IMR-90 (cell line): ENCODE results near the gene LRRC40. TPM values are rescaled to one million over a fixed set of nuclear protein-coding genes. Genes with fewer than 3 reads are reported as not detected.

Source experiments
- ATAC-seq: fragments of 200-7000 bp; cut with Tn5 transposase; 2 replicates; pipeline ENCODE4 v1.9.1; 2020; ENCODE audit warnings: low read depth, mild to moderate bottlenecking, moderate library complexity
- BruUV-seq: library from RNA; stranded (reverse); fragments of 400-500 nt; replicated peaks from 2 replicates; lab custom pipeline; 2021; lab: Mats Ljungman, UMichigan
- CTCF ChIA-PET: fragments of 300-600 bp; formaldehyde crosslinking; extraction: SDS; loops from one replicate; lab custom pipeline; 2021; ENCODE audit warnings: antibody characterized with exemption; lab: Yijun Ruan, JAX
- POLR2A ChIA-PET: fragments of 300-600 bp; sonication (Branson Sonifier 250); formaldehyde crosslinking; loops from one replicate; lab custom pipeline; 2022; ENCODE audit warnings: antibody characterized with exemption; ENCODE audit not compliant: unreplicated experiment; lab: Charles Lee
- DNase-seq: peaks from one replicate; pipeline ENCODE4 v3.0.0; 2013
- H2AFZ ChIP-seq: replicated peaks from 2 replicates; pipeline ENCODE3; 2013; ENCODE audit warnings: low read length, mild to moderate bottlenecking; ENCODE audit not compliant: poor library complexity
- H2AK5ac ChIP-seq: 2 replicates; pipeline ENCODE4 v1.6.1; 2013; ENCODE audit warnings: low read depth, low read length, inconsistent platforms
- H2AK9ac ChIP-seq: replicated peaks from 2 replicates; pipeline ENCODE3; 2013; ENCODE audit warnings: mild to moderate bottlenecking, low read depth, low read length, moderate library complexity; ENCODE audit not compliant: poor library complexity
- H2BK120ac ChIP-seq: 2 replicates; pipeline ENCODE4 v1.6.1; 2013; ENCODE audit warnings: low read depth, low read length, inconsistent platforms
- H2BK15ac ChIP-seq: 3 replicates; pipeline ENCODE4 v1.6.1; 2013; ENCODE audit warnings: low read depth, low read length, inconsistent platforms
- H2BK20ac ChIP-seq: 2 replicates; pipeline ENCODE4 v1.6.1; 2013; ENCODE audit warnings: low read depth, mild to moderate bottlenecking, inconsistent platforms, low read length, moderate library complexity
- H2BK5ac ChIP-seq: 2 replicates; pipeline ENCODE4 v1.6.1; 2013; ENCODE audit warnings: mild to moderate bottlenecking, low read depth, low read length, inconsistent platforms; ENCODE audit not compliant: poor library complexity, severe bottlenecking
- H3K14ac ChIP-seq: replicated peaks from 2 replicates; pipeline ENCODE4 v1.6.1; 2013; ENCODE audit warnings: low read depth, low read length, inconsistent platforms
- H3K18ac ChIP-seq: 2 replicates; pipeline ENCODE4 v1.6.1; 2013; ENCODE audit warnings: low read depth, low read length, control low read depth
- H3K23ac ChIP-seq: 2 replicates; pipeline ENCODE4 v1.6.1; 2013; ENCODE audit warnings: low read depth, low read length, inconsistent platforms
- H3K27ac ChIP-seq: 2 replicates; pipeline ENCODE4 v1.5.1; 2013; ENCODE audit warnings: mild to moderate bottlenecking, control low read depth, low read length; ENCODE audit not compliant: insufficient read depth
- H3K27me3 ChIP-seq: 2 replicates; pipeline ENCODE4 v1.6.1; 2013; ENCODE audit warnings: low read length; ENCODE audit not compliant: control insufficient read depth, insufficient read depth
- H3K36me3 ChIP-seq: 2 replicates; pipeline ENCODE4 v1.6.1; 2013; ENCODE audit warnings: low read length, mixed read lengths; ENCODE audit not compliant: control insufficient read depth, insufficient read depth
- H3K4ac ChIP-seq: 2 replicates; pipeline ENCODE4 v1.6.1; 2013; ENCODE audit warnings: low read depth, low read length, inconsistent platforms
- H3K4me1 ChIP-seq: 2 replicates; pipeline ENCODE4 v1.6.1; 2013; ENCODE audit warnings: low read length, mixed read lengths; ENCODE audit not compliant: control insufficient read depth, insufficient read depth
- H3K4me2 ChIP-seq: 2 replicates; pipeline ENCODE4 v1.6.1; 2013; ENCODE audit warnings: low read depth, mild to moderate bottlenecking, control low read depth, low read length, moderate library complexity
- H3K4me3 ChIP-seq: 2 replicates; pipeline ENCODE4 v1.5.1; 2013; ENCODE audit warnings: low read depth, mild to moderate bottlenecking, control low read depth, low read length, moderate library complexity; ENCODE audit not compliant: insufficient read depth
- H3K56ac ChIP-seq: 2 replicates; pipeline ENCODE4 v1.6.1; 2013; ENCODE audit warnings: low read length, inconsistent platforms; ENCODE audit not compliant: insufficient read depth; ENCODE audit errors: extremely low read depth
- H3K79me1 ChIP-seq, 2 experiments: 2 replicates each; pipeline ENCODE4 v1.6.1; 2013; ENCODE audit warnings: low read length in 2 of 2, inconsistent platforms in 1 of 2, low read depth in 1 of 2
- H3K9ac ChIP-seq: 2 replicates; pipeline ENCODE4 v1.6.1; 2013; ENCODE audit warnings: low read depth, low read length, control low read depth
- H3K9me1 ChIP-seq: 2 replicates; pipeline ENCODE4 v1.6.1; 2013; ENCODE audit warnings: low read length, inconsistent platforms; ENCODE audit not compliant: insufficient read depth
- H3K9me3 ChIP-seq: 2 replicates; pipeline ENCODE4 v1.6.1; 2013; ENCODE audit warnings: low read length; ENCODE audit not compliant: control insufficient read depth, insufficient read depth
- H4K20me1 ChIP-seq: 2 replicates; pipeline ENCODE4 v1.6.1; 2013; ENCODE audit warnings: low read length, inconsistent platforms; ENCODE audit not compliant: insufficient read depth
- H4K5ac ChIP-seq: 2 replicates; pipeline ENCODE4 v1.6.1; 2013; ENCODE audit warnings: mild to moderate bottlenecking, low read depth, low read length, control low read depth
- H4K8ac ChIP-seq, 2 experiments: 2 replicates each; pipeline ENCODE4 v1.6.1; 2013; ENCODE audit warnings: low read depth in 2 of 2, low read length in 2 of 2, control low read depth in 1 of 2, inconsistent platforms in 1 of 2
- H4K91ac ChIP-seq: 2 replicates; pipeline ENCODE4 v1.6.1; 2013; ENCODE audit warnings: low read depth, low read length, inconsistent platforms; ENCODE audit not compliant: insufficient read depth
- BHLHE40 ChIP-seq: fragments of 150-350 bp; IDR thresholded peaks from 2 replicates; pipeline ENCODE4 v1.6.1; 2016; ENCODE audit warnings: mild to moderate bottlenecking, low read depth, low read length
- CEBPB ChIP-seq: IDR thresholded peaks from 2 replicates; pipeline ENCODE4 v1.6.1; 2012; ENCODE audit warnings: low read depth, low read length, improper control_type of control experiment
- FOS ChIP-seq: fragments of 150-350 bp; IDR thresholded peaks from 2 replicates; pipeline ENCODE4 v1.6.1; 2016; ENCODE audit warnings: low read depth, low read length
- MAFK ChIP-seq: IDR thresholded peaks from 2 replicates; pipeline ENCODE4 v1.6.1; 2012; ENCODE audit warnings: low read depth, low read length, improper control_type of control experiment
- MAZ ChIP-seq: IDR thresholded peaks from 2 replicates; pipeline ENCODE4 v1.6.1; 2012; ENCODE audit warnings: low read depth, mild to moderate bottlenecking, low read length, improper control_type of control experiment, moderate library complexity, borderline replicate concordance
- NFE2L2 ChIP-seq: fragments of 150-350 bp; IDR thresholded peaks from 2 replicates; pipeline ENCODE4 v1.6.1; 2016; ENCODE audit warnings: low read depth, mild to moderate bottlenecking, low read length
- POLR2A ChIP-seq: IDR thresholded peaks from 2 replicates; pipeline ENCODE4 v1.6.1; 2012; ENCODE audit warnings: mild to moderate bottlenecking, low read depth, low read length
- RAD21 ChIP-seq: IDR thresholded peaks from 2 replicates; pipeline ENCODE4 v1.6.1; 2012; ENCODE audit warnings: low read length, improper control_type of control experiment
- RCOR1 ChIP-seq: IDR thresholded peaks from 2 replicates; pipeline ENCODE4 v1.6.1; 2012; ENCODE audit warnings: mild to moderate bottlenecking, low read length, improper control_type of control experiment; ENCODE audit not compliant: insufficient replicate concordance
- RFX5 ChIP-seq: IDR thresholded peaks from 2 replicates; pipeline ENCODE4 v1.8.0; 2012; ENCODE audit warnings: low read depth, mild to moderate bottlenecking, low read length, moderate library complexity
- SMC3 ChIP-seq: fragments of 150-350 bp; IDR thresholded peaks from 2 replicates; pipeline ENCODE4 v1.6.1; 2016; ENCODE audit warnings: low read depth, mild to moderate bottlenecking, antibody characterized with exemption, low read length, moderate library complexity
- WGBS, 2 experiments: methylation state at CpG; one replicate each; pipeline versions ENCODE4 v1.1.5 to v1.1.7; 2013; ENCODE audit warnings: missing lambda C conversion rate in 2 of 2; ENCODE audit not compliant: insufficient read length in 1 of 2; ENCODE audit errors: extremely low coverage in 2 of 2; 5-methylcytosine and 5-hydroxymethylcytosine counted together
- dilution Hi-C: fragments of 300-500 bp; cut with HindIII; formaldehyde crosslinking; loops from one replicate; pipeline ENCODE4 v1.14.3; 2018; ENCODE audit warnings: low sequenced_read_pairs; ENCODE audit not compliant: unreplicated experiment
- in situ Hi-C: fragments of 300-500 bp; cut with MboI; formaldehyde crosslinking; loops from 3 replicates; pipeline ENCODE4 v1.14.3; 2019; ENCODE audit warnings: low sequenced_read_pairs, inconsistent platforms, mixed read lengths
- intact Hi-C: fragments of 100-400 bp; cut with micrococcal nuclease; formaldehyde crosslinking; loops from 2 replicates; pipeline ENCODE4 v1.10.0; 2022
- polyA plus RNA-seq, 3 experiments: library from polyadenylated mRNA; depleted of rRNA; stranded (reverse); fragments of >200 nt; gene quantifications; 2 replicates each; pipeline ENCODE4 v1.2.3, GENCODE V29; 2012; ENCODE audit warnings: low replicate concordance in 1 of 3
- total RNA-seq: library from RNA; depleted of rRNA; stranded (reverse); fragments of >200 nt; gene quantifications from 2 replicates; pipeline ENCODE4 v1.2.3, GENCODE V29; 2012
- TF ChIP-seq, protein P1 (sequence below): conservative IDR thresholded peaks from 2 replicates; pipeline ENCODE4 v1.5.1; 2012; ENCODE audit warnings: mild to moderate bottlenecking, low read depth, low read length, improper control_type of control experiment
- TF ChIP-seq, protein P2 (sequence below): fragments of 150-350 bp; IDR thresholded peaks from 2 replicates; pipeline ENCODE4 v1.6.1; 2016; ENCODE audit warnings: low read depth, mild to moderate bottlenecking, low read length, moderate library complexity, borderline replicate concordance
- TF ChIP-seq, protein P3 (sequence below): fragments of 150-350 bp; IDR thresholded peaks from 2 replicates; pipeline ENCODE4 v1.6.1; 2017; ENCODE audit warnings: mild to moderate bottlenecking, antibody characterized with exemption, low read length, low read depth

LRRC40 gene
- total and polyA plus RNA-seq, 2 of the 4 experiments (the other 2 are of a cell fraction): 11.1 to 17.4 TPM

- DNase-seq: no peak
- Histone ChIP-seq H2AFZ (no peak overlapping the region), H3K14ac (no peak overlapping the region), H3K9me3 (no peaks in the 10 kb centered on the region), H3K9me1 (no peaks in the 10 kb centered on the region), H4K8ac (no peak overlapping the region), H3K23ac (no peak overlapping the region), H3K27ac (no peak overlapping the region), H3K4me2 (no peak overlapping the region), H2BK15ac (no peak overlapping the region), H2BK20ac (no peak overlapping the region), H3K36me3 (0 out of 2 replicates have a peak, but pooled peaks cover 2% of the 10 kb centered on the region), H3K4me1 (no peaks in the 10 kb centered on the region), H3K18ac (no peak overlapping the region), H2AK5ac (no peak overlapping the region), H3K9ac (no peak overlapping the region), H2AK9ac (no peak overlapping the region), H4K5ac (no peak overlapping the region), H3K4ac (no peak overlapping the region), H3K79me1 (no peaks in the 10 kb centered on the region), H2BK5ac (no peak overlapping the region), H4K20me1 (no peaks in the 10 kb centered on the region), H3K27me3 (no peaks in the 10 kb centered on the region), H2BK120ac (no peak overlapping the region), H3K56ac (no peak overlapping the region), H3K4me3 (no peak overlapping the region), H4K91ac (no peak overlapping the region)
- WGBS, 2 experiments: no CpG with 5 or more reads among the region's 3 CpGs
- no TSS peak for BruUV-seq
- ATAC-seq: no peak
- TF ChIP-seq RFX5: no peak
- no peak for TF ChIP-seq SMC3
- no peak for TF ChIP-seq NFE2L2
- TF ChIP-seq MAZ: no peak
- TF ChIP-seq RCOR1: no peak
- no peak for TF ChIP-seq FOS
- no peak for TF ChIP-seq CEBPB
- TF ChIP-seq MAFK: no peak
- no peak for TF ChIP-seq RAD21
- TF ChIP-seq, protein P1, sequence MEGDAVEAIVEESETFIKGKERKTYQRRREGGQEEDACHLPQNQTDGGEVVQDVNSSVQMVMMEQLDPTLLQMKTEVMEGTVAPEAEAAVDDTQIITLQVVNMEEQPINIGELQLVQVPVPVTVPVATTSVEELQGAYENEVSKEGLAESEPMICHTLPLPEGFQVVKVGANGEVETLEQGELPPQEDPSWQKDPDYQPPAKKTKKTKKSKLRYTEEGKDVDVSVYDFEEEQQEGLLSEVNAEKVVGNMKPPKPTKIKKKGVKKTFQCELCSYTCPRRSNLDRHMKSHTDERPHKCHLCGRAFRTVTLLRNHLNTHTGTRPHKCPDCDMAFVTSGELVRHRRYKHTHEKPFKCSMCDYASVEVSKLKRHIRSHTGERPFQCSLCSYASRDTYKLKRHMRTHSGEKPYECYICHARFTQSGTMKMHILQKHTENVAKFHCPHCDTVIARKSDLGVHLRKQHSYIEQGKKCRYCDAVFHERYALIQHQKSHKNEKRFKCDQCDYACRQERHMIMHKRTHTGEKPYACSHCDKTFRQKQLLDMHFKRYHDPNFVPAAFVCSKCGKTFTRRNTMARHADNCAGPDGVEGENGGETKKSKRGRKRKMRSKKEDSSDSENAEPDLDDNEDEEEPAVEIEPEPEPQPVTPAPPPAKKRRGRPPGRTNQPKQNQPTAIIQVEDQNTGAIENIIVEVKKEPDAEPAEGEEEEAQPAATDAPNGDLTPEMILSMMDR: no peak
- TF ChIP-seq BHLHE40: no peak
- no peak for TF ChIP-seq POLR2A
- TF ChIP-seq, protein P2, sequence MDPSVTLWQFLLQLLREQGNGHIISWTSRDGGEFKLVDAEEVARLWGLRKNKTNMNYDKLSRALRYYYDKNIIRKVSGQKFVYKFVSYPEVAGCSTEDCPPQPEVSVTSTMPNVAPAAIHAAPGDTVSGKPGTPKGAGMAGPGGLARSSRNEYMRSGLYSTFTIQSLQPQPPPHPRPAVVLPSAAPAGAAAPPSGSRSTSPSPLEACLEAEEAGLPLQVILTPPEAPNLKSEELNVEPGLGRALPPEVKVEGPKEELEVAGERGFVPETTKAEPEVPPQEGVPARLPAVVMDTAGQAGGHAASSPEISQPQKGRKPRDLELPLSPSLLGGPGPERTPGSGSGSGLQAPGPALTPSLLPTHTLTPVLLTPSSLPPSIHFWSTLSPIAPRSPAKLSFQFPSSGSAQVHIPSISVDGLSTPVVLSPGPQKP: no peak
- TF ChIP-seq, protein P3, sequence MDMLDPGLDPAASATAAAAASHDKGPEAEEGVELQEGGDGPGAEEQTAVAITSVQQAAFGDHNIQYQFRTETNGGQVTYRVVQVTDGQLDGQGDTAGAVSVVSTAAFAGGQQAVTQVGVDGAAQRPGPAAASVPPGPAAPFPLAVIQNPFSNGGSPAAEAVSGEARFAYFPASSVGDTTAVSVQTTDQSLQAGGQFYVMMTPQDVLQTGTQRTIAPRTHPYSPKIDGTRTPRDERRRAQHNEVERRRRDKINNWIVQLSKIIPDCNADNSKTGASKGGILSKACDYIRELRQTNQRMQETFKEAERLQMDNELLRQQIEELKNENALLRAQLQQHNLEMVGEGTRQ: no peak
- CTCF ChIA-PET: interaction anchor here (0.6 kb wide), 1 partner anchor 11 kb away, joined by 3 read pairs; no protein-coding TSS in a partner anchor
- in situ Hi-C loops: no loop called here
- POLR2A ChIA-PET: no interaction called here
- intact Hi-C loops: no loop called here
- dilution Hi-C loops: no loop called here
Measured at GRCh38 chr1:70153739-70154138, 51.6 kb downstream of the LRRC40 start.
